ENCODE measurements around the gene ZFP36L1.

ZFP36L1 gene

DNA sequence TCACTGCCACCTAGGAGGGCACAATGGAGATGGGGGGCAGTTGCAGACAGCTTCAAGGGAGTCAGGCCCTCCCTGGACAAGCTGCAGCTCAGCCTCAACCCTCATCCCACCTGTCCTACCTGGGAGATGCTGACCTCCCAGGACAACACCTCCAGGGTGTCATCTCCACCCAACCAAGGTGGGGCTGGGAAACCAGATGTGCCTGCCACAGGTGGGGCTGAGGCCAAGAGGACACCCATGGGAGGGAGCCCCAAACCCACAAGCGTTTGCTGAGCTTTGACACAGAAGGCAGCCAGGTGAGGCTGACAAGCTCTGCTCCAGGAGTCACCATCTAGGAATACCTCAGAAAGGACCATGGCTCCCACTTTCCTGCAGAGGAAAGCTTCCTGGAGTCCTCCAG, 31.5 kb downstream of the ZFP36L1 start:
- DNase-seq, result no peak

DNA sequence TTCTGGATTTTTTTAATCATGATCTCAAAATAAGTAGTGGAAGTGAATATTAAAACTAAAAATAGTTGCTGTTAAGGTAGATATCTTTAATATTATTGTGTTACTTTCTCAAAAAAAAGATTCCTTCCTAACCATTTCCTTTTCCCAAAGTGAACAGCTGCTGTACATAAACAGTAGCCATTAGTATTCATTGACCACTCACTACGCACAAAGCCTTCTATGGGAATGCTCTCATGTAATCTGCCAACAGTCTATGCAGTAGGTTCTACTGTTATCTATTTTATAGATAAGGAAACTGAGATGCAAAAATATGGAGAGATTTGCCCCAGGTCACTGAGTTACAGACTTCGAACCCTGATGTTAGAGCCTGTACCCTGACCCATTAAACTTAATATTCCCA, 32.1 kb downstream of the ZFP36L1 start:
- DNase-seq, result no peak

DNA sequence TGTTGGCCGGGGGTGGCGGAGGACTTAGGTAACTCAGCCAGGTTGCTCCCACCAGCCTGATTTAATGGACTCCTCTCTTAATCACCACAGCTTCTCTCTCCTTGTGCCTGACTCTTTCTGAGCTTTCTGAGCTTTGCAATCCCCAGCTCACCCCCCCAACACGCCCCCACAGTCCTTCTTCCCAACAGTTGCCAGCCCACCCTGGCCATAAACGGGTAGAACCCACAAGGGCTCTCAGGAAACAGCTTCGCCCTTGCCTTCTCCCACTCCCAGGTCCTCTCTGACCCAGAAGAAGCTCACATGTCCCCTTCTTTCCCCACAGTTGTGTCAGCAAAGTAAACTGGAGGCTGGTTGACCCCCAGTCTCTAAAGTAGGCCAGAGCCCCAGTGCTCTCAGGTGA, 32.9 kb downstream of the ZFP36L1 start:
- no peak for DNase-seq

DNA sequence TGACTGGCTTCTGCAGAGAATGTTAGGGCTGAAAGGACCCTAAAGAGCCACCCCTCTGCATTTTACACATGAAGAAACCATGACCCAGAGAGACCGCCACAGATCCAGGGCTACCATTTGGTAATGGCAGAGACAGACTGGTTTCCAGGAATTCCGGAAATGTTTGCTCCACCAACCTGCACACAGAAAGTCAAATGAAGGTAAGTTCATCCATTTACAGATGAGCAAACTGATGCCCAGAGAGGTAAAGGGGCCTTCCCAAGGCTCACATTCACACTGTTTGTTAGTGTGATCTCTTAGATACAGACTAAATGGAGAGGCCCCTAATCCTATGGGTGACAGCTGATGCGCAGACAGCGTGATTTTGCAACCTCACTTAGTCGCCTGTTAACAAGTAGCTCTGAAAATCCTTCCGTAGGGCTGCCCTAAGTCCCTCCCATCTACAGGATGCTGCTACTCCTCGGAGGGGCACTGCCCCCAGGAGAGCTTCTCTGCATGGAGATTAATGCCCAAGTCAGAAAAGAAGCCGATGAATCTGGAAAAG, 33.8 kb downstream of the ZFP36L1 start:
- no peak for DNase-seq

DNA sequence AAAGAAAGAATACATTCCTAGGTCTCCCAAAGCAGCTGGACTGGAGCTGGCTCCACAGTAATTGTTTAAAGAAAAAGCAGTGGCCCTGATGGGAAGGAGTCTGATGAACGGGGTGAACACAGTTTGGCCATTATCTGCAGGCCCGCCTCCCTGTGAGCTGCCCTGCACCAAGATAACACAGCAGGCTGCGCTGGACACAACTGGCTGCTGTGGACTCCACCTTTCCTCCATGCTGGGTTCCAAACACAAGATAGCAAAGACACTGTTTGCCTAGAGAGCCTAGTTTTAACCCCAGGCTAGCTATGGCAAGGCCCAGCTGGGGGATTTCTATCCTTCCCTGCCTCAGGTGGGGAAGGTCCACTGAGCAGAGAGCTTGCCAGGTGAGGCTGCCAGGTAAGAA, 34.6 kb downstream of the ZFP36L1 start:
- DNase-seq, result no peak

DNA sequence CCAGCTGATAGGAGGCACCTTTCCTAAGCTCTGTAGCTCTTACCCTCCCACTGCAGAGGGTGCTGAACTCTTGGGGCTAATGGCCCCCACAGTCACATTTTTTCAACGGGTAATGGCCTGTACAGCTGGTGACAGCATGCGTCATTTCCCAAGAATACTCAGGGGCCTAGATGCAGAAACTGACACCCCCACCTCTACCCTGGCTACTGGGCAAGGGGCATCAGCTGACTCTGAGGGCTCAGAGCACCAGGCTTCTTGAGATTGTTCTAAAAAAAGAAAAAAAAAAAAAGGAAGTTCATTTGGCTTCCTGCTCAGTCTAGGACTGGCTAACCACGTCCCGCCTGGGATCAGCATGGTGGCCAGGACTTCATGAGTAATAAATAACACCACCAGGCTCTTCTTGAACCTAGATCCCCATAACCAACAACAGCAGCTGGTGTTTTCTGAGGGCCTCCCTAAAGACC, 35.2 kb downstream of the ZFP36L1 start:
- DNase-seq, result no peak

DNA sequence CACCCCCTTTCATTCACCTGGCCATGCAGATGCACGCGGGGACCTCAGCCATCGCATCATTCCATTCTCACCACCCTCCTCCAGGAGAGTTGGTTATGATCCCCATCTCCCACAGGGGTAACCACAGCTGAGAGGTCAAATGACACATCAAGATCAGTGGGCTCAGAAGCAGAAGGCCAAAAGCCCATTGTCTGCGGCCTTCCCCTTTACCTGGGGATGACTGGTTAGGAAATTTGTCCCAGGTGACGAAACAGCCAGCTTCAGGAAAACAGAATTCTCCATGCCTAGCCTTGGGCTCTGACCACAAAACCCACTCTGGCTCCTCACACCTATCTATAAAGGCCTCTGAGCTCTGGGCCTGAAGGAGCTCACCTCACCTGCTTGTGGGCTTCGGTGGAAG, 36.1 kb downstream of the ZFP36L1 start:
- no peak for DNase-seq

DNA sequence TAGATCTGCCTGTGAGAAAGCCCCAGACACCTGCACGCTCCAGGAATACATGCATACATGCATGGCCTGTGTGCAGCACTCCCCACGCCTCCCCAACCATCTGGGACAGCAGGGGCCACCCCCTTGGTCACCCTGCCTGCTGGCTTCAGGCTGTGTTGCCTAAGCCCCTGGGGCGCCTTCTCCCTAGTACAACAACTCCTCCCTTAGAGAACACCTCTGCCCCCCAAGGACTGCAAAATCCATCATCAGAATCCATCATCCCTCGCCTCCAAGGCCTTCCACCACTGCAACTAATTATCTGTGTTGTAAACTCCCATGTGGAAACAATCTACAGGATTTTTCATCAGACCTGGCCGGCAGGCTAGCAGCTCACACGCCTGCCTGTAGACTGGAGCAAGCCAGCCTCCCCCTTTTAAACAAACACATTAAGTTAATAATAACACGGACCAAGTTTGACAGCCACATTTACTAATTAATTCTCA, 36.8 kb downstream of the ZFP36L1 start:
- no peak for DNase-seq

DNA sequence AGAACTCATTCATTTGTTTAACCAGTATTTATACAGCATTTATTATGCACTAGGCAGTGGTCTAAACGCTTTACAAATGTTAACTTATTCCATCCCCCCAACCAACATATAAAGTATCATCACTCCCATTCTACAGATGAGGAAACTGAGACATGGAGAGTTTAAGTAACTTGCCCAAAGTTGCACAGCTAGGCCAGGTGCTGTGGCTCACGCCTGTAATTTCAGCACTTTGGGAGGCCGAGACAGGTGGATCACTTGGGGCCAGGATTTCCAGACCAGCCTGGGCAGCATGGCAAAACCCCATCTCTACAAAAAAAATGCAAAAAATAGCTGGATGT, 37.9 kb downstream of the ZFP36L1 start:
- DNase-seq, result no peak

DNA sequence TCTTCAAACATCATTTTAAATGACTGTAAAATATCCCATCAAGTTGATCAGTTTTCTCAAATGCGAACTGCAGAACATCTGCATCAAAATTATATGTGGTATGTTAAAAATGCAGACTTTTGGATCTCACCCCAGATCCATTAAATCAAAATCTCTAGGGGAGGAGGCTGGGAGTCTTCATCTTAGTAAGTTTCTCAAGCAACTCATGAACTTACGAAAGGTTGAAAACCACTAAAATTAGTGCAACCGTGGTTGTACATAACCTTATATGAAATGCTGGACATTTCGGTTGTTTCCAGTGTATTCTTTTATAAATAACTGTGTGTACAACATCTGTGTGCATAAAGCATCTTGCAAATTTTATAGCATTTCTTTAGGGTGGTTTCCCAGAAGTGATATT, 39.2 kb downstream of the ZFP36L1 start:
- no peak for DNase-seq

DNA sequence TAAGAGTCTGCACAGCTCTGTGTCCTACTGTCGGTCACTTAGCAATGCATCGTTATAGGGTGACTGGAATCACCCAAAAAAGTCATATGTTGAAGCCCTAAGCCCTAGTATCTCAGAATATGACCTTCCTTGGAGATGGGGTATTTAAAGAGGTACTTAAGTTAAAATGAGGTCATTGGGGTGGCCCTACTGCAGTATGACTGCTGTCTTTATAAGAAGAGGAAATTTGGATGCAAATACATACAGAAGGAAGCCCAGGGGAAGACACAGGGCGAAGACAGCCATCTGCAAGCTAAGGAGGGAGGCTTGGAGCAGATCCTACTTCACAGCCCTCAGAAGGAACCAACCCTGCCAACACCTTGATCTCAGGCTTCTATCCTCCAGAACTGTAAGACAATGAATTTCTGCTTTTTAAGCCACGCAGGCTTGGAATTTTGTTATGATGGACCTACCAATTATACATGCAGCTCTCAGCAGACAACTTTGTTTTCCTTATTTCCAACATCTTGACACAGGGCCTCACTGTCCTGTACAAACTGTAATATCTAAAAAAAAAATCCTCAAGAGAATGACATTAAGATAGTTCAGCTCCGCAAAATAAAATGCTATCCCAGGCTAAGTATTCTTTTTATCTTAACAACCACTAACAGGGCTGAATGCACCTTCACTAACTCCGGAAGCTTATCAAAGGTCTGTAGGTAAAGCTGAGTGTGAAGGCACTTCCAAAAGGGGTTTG, 40.4 kb downstream of the ZFP36L1 start:
- no peak for DNase-seq

DNA sequence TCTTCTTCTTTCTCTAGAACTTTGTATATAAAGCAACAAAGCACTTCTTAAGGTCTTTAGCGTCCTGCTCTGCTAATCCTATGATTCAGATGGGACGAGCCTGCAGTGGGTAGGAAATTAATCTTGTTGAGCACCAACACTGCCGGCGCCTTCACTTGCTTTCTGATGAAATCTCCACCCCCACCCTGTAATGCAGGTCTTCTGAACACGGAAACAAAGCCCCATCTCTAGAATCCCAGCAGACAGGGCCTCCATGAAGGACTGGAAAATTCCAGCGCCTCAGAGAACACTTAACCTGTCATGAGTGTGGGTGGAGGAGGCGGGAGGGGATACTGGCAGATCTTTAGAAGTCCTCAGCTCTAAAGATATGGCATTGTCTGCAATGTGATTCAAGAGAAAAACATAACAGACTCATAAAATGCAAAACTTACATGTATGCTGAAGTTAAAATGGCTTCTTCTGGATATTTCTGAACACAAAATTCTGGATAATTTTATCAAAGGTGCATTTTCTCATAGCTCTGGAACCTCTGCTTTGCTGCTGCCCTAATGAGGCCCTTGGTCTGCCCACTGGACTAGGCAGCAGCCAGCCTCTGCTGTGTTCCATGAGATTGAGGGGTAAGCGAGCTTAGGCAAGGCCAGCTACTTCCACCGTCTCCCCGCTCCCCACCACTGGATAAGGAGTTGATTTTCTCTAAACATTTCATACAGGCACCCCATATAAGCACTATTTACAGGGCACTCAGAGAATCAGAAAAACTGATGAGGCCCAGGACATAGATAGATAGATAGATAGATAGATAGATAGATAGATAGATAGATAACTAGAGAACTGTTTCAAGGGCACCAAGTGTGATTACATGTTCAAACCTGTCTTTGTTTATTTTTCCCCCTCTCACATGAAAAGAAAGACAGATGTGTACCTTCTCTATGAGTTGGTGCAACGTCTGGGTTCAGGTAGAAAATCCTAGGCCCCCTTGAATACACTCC, 43.1 kb downstream of the ZFP36L1 start:
- no peak for DNase-seq

DNA sequence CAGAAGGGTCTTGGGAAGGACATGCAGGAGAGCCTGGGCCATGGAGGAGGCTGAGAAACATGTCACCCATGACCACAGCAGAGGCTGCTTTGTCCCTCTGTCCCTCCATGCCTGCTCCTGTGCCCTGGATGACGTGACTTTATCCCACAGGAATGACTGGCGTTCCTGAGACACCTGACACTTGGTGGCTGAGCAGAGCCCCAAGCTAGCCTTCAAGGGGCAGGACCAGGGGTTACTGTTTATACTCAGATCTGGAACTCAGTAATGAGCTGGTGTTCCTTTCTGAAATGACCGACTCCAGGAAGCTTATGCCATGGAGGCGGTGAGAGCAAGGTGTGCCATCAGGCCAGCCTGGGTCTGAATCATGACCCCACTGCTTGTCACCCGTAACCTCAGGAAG, 44.2 kb downstream of the ZFP36L1 start:
- no peak for DNase-seq

DNA sequence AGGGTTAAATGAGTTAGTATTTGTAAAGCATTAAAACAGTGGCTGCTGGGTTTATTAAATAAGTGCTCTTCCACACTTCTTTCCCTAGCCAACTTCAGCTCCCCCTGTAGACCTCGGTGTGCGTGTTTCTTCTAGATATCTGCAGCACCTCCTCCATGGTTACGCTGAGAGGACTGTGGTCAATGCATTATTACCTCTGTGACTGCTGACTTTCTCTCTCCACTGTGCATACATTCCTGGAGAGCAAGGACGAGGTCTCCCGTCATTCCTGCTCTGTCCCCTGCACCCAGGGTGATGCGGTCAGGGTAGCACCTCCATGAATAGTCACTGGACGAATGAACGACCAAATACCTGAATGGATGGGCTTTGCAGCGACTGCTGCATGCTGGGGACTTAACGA, 44.6 kb downstream of the ZFP36L1 start:
- DNase-seq, result no peak

DNA sequence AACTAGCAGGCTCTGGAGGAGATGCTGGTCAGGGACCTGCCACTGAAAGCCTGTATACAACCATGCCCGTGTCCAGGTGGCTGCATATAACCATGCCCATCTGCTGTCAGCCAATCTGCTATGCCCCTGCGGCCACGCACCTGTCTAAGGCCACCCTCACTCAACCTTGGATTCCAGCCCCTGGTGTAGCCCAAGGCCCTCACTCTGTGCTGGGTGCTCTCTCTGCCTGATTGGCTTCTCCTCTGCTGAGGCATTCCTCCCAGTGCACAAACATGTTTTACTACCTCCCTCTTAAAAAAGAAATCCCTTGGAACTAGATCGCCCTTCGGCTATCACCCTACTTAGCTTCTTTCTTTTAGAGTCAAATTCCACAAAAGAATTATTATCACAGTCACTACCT, 45.5 kb downstream of the ZFP36L1 start:
- no peak for DNase-seq

DNA sequence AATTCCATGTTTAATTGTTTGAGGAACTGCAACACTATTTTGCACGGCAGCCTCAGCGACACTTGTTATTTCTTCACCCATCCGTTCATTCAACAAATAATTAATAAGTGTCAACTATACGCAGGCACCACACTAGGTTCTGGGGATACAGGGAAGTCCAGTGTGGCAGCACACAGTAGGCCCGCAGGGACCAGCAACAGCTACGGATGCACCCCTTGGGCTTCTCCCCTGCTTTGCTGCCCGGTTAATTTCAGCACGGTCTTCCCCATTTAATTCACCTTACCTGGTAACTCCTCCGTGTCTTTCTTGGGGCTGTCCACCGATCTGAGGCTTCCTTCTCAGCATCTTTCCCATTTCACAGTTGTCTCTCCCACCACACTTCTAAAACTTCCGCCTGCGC, 48.3 kb downstream of the ZFP36L1 start:
- DNase-seq, result no peak

DNA sequence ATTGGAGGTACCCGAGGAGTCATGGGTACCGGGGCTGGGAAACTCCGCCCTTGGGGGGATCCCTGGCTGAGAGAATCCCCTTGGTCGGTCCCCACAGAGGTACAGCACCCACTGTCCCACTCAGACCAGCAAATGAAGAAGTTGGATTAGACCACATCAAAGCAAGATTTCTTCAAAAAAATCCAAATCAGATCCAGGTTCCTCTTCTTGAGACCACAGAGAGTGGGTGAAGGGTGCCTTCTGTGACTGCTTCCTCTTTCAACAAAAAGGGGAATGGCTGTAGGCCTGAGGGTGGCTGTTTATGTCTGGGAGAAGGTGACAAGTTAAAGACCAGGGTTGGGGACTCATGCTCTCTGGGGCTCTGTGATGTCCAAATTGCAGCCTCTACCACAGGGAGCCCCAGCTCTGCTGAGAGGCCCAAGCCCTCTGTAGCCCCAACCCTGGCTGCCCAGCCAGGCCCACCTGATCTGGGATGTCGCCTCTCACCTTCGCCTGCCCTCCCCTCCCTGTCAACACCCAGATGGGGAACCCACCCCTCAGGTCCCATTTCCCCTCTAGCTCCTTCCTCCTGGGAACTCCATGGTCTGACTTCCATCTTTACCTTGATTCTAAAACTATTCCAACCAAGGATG, 50.9 kb downstream of the ZFP36L1 start:
- no peak for DNase-seq

DNA sequence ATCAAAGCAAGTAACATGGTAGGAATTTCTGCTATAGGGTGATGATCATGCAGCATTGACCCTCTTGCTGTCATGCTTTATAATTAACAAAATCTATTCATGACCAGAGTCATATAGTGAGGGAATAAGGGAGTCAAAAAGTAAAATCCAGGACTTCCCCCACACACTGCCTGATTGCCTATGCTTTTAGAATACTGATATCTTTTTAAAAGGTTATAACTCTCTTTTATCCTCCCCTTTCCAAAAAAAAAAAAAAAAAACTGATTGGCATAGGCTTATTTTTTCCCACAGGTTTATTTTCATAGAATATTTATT, 51.4 kb downstream of the ZFP36L1 start:
- DNase-seq, result no peak

DNA sequence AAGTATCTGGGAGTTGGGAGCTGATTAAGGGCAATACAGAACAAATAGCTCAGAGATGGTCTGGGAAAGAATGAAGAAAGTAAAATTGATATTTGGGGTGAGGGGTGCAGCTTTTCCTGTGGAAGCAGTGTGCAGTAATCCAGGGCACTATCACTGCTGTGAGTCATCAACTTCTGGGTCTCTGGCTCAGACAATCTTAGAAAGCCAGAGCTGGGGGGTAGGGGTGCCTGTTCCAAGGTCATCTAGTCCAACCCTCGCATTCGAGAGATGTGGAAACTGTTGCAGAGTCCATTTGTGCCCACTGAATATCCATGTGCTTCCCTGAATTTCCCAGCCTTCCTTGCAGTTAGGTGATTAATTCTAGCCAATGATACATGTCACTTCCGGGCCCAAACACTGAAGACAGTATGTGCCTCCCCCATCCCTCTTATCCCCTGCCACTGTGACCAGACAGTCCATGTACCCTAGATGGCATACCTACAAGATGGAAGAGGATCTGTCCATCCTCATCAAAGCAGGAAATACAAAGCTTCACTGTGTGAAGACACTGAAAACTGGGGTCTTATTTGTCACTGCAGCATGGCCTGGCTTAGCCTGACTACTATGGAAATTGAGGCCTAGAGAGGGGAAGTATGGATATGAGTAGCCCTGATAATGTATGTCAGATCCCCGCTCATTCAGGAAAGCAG, 51.9 kb downstream of the ZFP36L1 start:
- no peak for DNase-seq

DNA sequence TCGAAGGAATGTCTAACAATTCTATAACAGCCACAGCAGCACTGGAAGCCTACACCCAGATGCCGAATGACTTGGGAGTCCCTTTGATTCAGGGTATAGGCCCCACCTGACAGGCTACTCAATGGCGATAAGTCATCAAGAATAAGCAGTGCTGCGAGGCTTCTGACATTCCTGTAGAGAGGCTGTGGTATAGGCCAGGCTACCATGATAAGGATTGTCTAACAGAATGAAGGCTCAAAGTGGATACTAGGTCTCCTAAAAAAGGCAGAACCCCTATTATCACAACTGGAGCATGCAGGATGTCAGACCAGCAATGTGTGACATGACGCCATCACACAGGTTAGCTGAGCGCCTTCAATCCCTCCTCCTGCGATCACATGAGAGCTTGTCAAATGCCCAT, 53.2 kb downstream of the ZFP36L1 start:
- DNase-seq, result no peak

DNA sequence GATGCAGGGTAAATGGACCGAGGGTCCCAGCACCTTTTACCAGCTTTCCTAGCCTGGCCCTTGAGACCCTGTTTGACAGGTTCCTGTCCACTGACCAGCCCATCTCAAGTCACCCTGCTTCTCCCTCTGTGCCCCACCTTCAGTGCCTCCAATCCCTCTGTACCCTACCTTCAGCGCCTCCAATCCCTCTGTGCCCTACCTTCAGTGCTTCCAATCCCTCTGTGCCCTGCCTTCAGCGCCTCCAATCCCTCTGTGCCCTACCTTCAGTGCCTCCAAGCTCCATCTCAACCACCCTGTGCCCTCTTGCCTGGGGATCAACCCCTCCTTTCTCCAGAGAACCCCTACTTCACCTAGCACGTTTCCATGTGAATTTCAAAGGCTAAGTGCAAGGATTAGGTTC, 54.3 kb downstream of the ZFP36L1 start:
- DNase-seq, result no peak
